HepG2 (cell line): ENCODE data around the gene C1QBP. TPM values are rescaled to one million over a fixed set of nuclear protein-coding genes. Genes with fewer than 3 reads are reported as not detected.
A peak's percentile ranks its signal among the peaks of the same experiment; 100 is the strongest.

Experiments
- BORCS8-MEF2B ChIP-seq: sonication (generic); formaldehyde crosslinking; IDR thresholded peaks from 2 replicates; pipeline ENCODE4 v1.8.0; 2022; ENCODE audit warnings: mild to moderate bottlenecking, missing genetic modification reagents
- CREM ChIP-seq, 2 experiments: sonication (generic) in 1 of 2; formaldehyde crosslinking in 1 of 2; IDR thresholded peaks; 2 replicates each; pipeline versions ENCODE4 v1.4.0 to v1.6.1; 2016 to 2020; ENCODE audit warnings: antibody characterized with exemption in 1 of 2, mild to moderate bottlenecking in 1 of 2, missing genetic modification reagents in 1 of 2
- ELF3 ChIP-seq: IDR thresholded peaks from 2 replicates; pipeline ENCODE4 v1.6.1; 2016; ENCODE audit warnings: missing genetic modification reagents, missing compliant biosample characterization
- GFI1 ChIP-seq: sonication (generic); formaldehyde crosslinking; IDR thresholded peaks from 2 replicates; pipeline ENCODE4 v1.5.0; 2020; ENCODE audit warnings: missing genetic modification reagents, mild to moderate bottlenecking, borderline replicate concordance
- GLI4 ChIP-seq: sonication (generic); formaldehyde crosslinking; IDR thresholded peaks from 2 replicates; pipeline ENCODE4 v1.5.1; 2020; ENCODE audit warnings: missing genetic modification reagents, mild to moderate bottlenecking, moderate library complexity, borderline replicate concordance
- KDM6A ChIP-seq: IDR thresholded peaks from 2 replicates; pipeline ENCODE4 v1.6.1; 2016; ENCODE audit warnings: low read depth
- ONECUT2 ChIP-seq: sonication (generic); formaldehyde crosslinking; IDR thresholded peaks from 2 replicates; pipeline ENCODE4 v1.4.0; 2020; ENCODE audit warnings: missing genetic modification reagents
- PCBP1 ChIP-seq: fragments of 200-400 bp; formaldehyde crosslinking; IDR thresholded peaks from 2 replicates; pipeline ENCODE4 v1.6.1; 2017; ENCODE audit warnings: mild to moderate bottlenecking, low read depth, low read length, borderline replicate concordance
- RAD21 ChIP-seq: fragments of 450-650 bp; formaldehyde crosslinking; IDR thresholded peaks from 2 replicates; pipeline ENCODE4 v1.5.0; 2020; ENCODE audit warnings: mild to moderate bottlenecking
- RARA ChIP-seq: IDR thresholded peaks from 2 replicates; pipeline ENCODE4 v1.6.1; 2016; ENCODE audit warnings: missing genetic modification reagents, missing compliant biosample characterization
- RXRA ChIP-seq: sonication (generic); formaldehyde crosslinking; IDR thresholded peaks from 2 replicates; pipeline ENCODE4 v1.5.1; 2020; ENCODE audit warnings: missing genetic modification reagents
- SATB2 ChIP-seq: sonication (generic); formaldehyde crosslinking; IDR thresholded peaks from 2 replicates; pipeline ENCODE4 v1.5.0; 2020; ENCODE audit warnings: missing genetic modification reagents
- SMAD3 ChIP-seq: sonication (generic); formaldehyde crosslinking; IDR thresholded peaks from 2 replicates; pipeline ENCODE4 v1.4.0; 2020; ENCODE audit warnings: missing genetic modification reagents
- ZBTB33 ChIP-seq: sonication (generic); formaldehyde crosslinking; IDR thresholded peaks from 2 replicates; pipeline ENCODE4 v1.4.0; 2020; ENCODE audit warnings: missing genetic modification reagents
- ZBTB38 ChIP-seq: sonication (generic); formaldehyde crosslinking; IDR thresholded peaks from 2 replicates; pipeline ENCODE4 v1.5.1; 2020; ENCODE audit warnings: mild to moderate bottlenecking, missing genetic modification reagents
- ZFY ChIP-seq: sonication (generic); formaldehyde crosslinking; IDR thresholded peaks from 2 replicates; pipeline ENCODE4 v1.4.0; 2020; ENCODE audit warnings: missing genetic modification reagents
- ZMYM2 ChIP-seq: sonication (generic); formaldehyde crosslinking; IDR thresholded peaks from 2 replicates; pipeline ENCODE4 v1.8.0; 2022; ENCODE audit warnings: mild to moderate bottlenecking, missing genetic modification reagents
- ZNF12 ChIP-seq: sonication (generic); formaldehyde crosslinking; IDR thresholded peaks from 2 replicates; pipeline ENCODE4 v1.5.0; 2020; ENCODE audit warnings: missing genetic modification reagents
- ZNF143 ChIP-seq: sonication (generic); formaldehyde crosslinking; IDR thresholded peaks from 2 replicates; pipeline ENCODE4 v1.4.0; 2020; ENCODE audit warnings: missing genetic modification reagents
- ZNF17 ChIP-seq: sonication (generic); formaldehyde crosslinking; IDR thresholded peaks from 2 replicates; pipeline ENCODE4 v1.5.0; 2020; ENCODE audit warnings: mild to moderate bottlenecking, missing genetic modification reagents
- ZNF264 ChIP-seq: sonication (generic); formaldehyde crosslinking; IDR thresholded peaks from 2 replicates; pipeline ENCODE4 v1.4.0; 2020; ENCODE audit warnings: missing genetic modification reagents
- ZNF292 ChIP-seq: sonication (generic); formaldehyde crosslinking; IDR thresholded peaks from 2 replicates; pipeline ENCODE4 v1.8.1; 2022; ENCODE audit warnings: mild to moderate bottlenecking, low read depth, missing genetic modification reagents, borderline replicate concordance
- ZNF383 ChIP-seq: sonication (generic); formaldehyde crosslinking; IDR thresholded peaks from 2 replicates; pipeline ENCODE4 v1.4.0; 2020; ENCODE audit warnings: missing genetic modification reagents, mild to moderate bottlenecking, borderline replicate concordance
- ZNF547 ChIP-seq: sonication (generic); formaldehyde crosslinking; IDR thresholded peaks from 2 replicates; pipeline ENCODE4 v1.5.1; 2020; ENCODE audit warnings: mild to moderate bottlenecking, missing genetic modification reagents
- ZNF589 ChIP-seq: sonication (generic); formaldehyde crosslinking; conservative IDR thresholded peaks from 2 replicates; pipeline ENCODE4 v1.8.0; 2022; ENCODE audit warnings: mild to moderate bottlenecking, moderate library complexity, missing genetic modification reagents
- ZNF607 ChIP-seq: sonication (generic); formaldehyde crosslinking; IDR thresholded peaks from 2 replicates; pipeline ENCODE4 v1.5.1; 2020; ENCODE audit warnings: missing genetic modification reagents, mild to moderate bottlenecking, borderline replicate concordance
- ZNF879 ChIP-seq: sonication (generic); formaldehyde crosslinking; IDR thresholded peaks from 2 replicates; pipeline ENCODE4 v1.8.1; 2023; ENCODE audit warnings: missing genetic modification reagents
- ZSCAN25 ChIP-seq: sonication (generic); formaldehyde crosslinking; IDR thresholded peaks from 2 replicates; pipeline ENCODE4 v1.8.0; 2022; ENCODE audit warnings: mild to moderate bottlenecking, missing genetic modification reagents
- ZUFSP ChIP-seq: sonication (generic); formaldehyde crosslinking; IDR thresholded peaks from 2 replicates; pipeline ENCODE4 v1.9.0; 2021; ENCODE audit warnings: missing genetic modification reagents, mild to moderate bottlenecking, borderline replicate concordance
- polyA plus RNA-seq, 8 experiments: library from polyadenylated mRNA; depleted of rRNA in 3 of 8; stranded (reverse) in 7 of 8; unstranded in 1 of 8; fragments of >200 nt; fragmentation: Illumina TruSeq in 4 of 8; extraction: Trizol in 4 of 8; gene quantifications; 2 replicates each; pipeline versions ENCODE4 v1.2.1 to v1.2.3, GENCODE V29; 2011 to 2016; ENCODE audit warnings: low read depth in 4 of 8, missing spikeins in 1 of 8, mixed read lengths in 1 of 8; ENCODE audit not compliant: insufficient read depth in 1 of 8
- total RNA-seq, 5 experiments: library from RNA; depleted of rRNA; stranded (reverse); fragments of >200 nt; fragmentation: Illumina TruSeq; extraction: Trizol; gene quantifications; 2 replicates each; pipeline ENCODE4 v1.2.3, GENCODE V29; 2016; ENCODE audit warnings: low read depth in 1 of 5

The C1QBP gene
- total and polyA plus RNA-seq, 2 of the 13 experiments (the other 11 are each of a cell fraction or from before 2014, with no cell fraction given), result 219 to 680 TPM

GRCh38 chr17:5405400-5405799 is 33.6 kb downstream of the C1QBP start (continued):
- TF ChIP-seq ZNF589 (CRISPR knock-in tag) (no peak), ZNF292 (peak; percentile 48; the same call in 1 of the 2 replicates), ZUFSP (no peak), BORCS8-MEF2B (CRISPR knock-in tag) (no peak), ZBTB33 (CRISPR knock-in tag) (peak; percentile 86), RAD21 (CRISPR knock-in tag) (peak; percentile 25; the same call in 1 of the 2 replicates), ZNF383 (no peak), SATB2 (CRISPR knock-in tag) (no peak), RARA (CRISPR knock-in tag) (peak; percentile 85), ELF3 (CRISPR knock-in tag) (peak; percentile 19; the same call in 1 of the 2 replicates), ZNF17 (CRISPR knock-in tag) (no peak), ZSCAN25 (CRISPR knock-in tag) (peak; percentile 53; the same call in 1 of the 2 replicates), ZNF607 (CRISPR knock-in tag) (no peak), RXRA (CRISPR knock-in tag) (peak; percentile 69; the same call in 1 of the 2 replicates), ZNF264 (CRISPR knock-in tag) (peak; percentile 62; the same call in 1 of the 2 replicates), GFI1 (CRISPR knock-in tag) (peak; percentile 79), ZMYM2 (CRISPR knock-in tag) (no peak), ONECUT2 (CRISPR knock-in tag) (peak; percentile 54; the same call in 1 of the 2 replicates), ZNF547 (0 out of 2 replicates have a peak, but pooled peaks have one; percentile 60), KDM6A (CRISPR knock-in tag) (peak; percentile 90), ZFY (CRISPR knock-in tag) (no peak), GLI4 (0 out of 2 replicates have a peak, but pooled peaks have one; percentile 36), ZNF12 (CRISPR knock-in tag) (peak; percentile 57; the same call in 1 of the 2 replicates), CREM (IDR thresholded peaks at IDR 0.05) (peak; percentile 62; the same call in 1 of the 2 replicates), CREM (CRISPR knock-in tag; IDR thresholded peaks at IDR 0.05) (no peak), SMAD3 (CRISPR knock-in tag) (0 out of 2 replicates have a peak, but pooled peaks have one; percentile 30), PCBP1 (no peak), ZNF879 (CRISPR knock-in tag) (no peak), ZNF143 (CRISPR knock-in tag) (no peak), ZBTB38 (CRISPR knock-in tag) (no peak)
